Measurements from ENCODE around the gene INSRR.

The INSRR gene

GRCh38 chr1:156894001-156894400, 35.1 kb upstream of the INSRR start:
- DNase-seq (ENCODE audit: low read depth in 2 of 2), result no peak

GRCh38 chr1:156893048-156893953, 34.4 kb upstream of the INSRR start, which contains the start of gene PEAR1:
TSS of gene PEAR1 (plus strand) at chr1:156893718. CDS start at chr1:156903927, 10,209 bp downstream.
- DNase-seq (ENCODE audit: low read depth in 2 of 2), result no peak

- DNase-seq (ENCODE audit: low read depth in 2 of 2), result peak; percentile 87 to 90
Observed at GRCh38 chr1:156892190-156893047, 33.5 kb upstream of the INSRR start.

DNA sequence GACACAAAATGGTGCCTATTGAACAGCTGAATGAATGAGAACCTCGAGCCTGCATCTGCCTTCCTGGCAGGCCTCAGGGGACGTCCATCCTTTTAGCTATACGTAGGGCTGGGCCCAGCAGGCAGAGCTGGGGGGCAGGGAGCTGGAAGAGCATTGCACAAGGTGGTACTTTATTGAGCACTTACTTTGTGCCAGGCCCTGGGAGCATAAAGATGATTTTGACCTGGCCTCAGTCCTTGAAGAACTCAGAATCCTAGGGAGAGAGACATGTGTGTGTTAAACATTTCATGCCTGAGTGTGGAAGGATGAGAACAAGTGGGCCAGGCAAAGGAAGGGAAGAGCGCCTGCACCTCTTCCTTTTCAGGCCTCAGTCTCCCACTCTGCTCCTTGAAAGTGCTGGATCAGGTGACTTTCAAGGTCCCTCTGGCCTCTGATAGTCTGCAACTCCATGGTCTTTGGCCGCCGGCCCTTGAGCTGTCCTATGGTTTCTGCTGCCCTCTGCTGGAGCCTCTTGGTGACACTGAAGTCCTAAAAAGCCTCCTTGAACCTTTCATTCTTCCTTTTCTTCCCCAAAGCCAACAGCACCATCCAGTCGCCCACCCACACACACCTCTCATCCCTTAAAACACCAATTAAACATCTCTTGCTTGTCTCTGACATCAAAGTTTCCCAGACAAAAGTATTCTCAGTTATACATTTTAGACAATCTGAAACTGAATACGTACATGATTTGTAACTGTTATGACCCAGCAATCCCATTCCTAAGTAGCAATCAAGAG, 31.1 kb upstream of the INSRR start:
- peak; percentile 49 to 60 for DNase-seq (ENCODE audit: low read depth in 2 of 2)

- no peak for DNase-seq (ENCODE audit: low read depth in 2 of 2)
Observed at GRCh38 chr1:156887734-156888133, 28.8 kb upstream of the INSRR start.

GRCh38 chr1:156887317-156887716, 28.4 kb upstream of the INSRR start:
- DNase-seq (ENCODE audit: low read depth in 2 of 2), result no peak

DNA sequence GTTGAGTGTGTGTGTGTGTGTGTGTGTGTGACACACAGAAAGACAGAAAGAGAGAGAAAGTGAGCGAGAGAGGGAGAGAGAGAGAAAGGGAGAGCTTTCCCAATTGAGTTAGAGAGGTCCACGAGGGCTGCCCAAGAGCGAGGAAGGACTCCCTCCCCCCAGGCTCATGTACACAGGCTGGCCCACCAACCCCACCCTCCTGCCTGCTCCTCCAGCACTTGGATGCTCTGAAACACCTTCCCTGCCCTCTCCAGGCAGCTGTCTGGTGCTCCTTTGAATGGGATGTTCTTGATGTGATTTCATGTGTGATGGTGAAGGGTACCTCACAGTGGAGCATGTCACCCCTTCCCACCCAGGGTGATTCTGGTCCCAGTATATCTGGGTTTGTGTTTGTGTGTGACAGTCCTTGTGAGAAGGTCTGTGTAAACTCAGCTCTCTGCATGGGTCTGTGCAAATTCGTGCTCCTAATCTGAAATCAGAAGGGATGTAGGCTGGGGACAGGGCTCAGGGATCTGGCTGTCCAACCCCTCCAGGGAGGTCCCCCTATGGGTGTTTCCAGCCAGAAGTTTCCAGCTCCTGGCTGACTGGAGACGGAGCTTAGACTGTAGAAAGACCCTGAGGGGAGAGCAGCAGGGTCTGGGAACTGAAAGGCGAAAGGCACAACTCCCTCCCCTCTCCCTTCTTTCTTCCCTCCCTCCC, 27.8 kb upstream of the INSRR start:
- no peak for DNase-seq (ENCODE audit: low read depth in 2 of 2)

GRCh38 chr1:156885880-156886355, 27.0 kb upstream of the INSRR start:
- DNase-seq (ENCODE audit: low read depth in 2 of 2), result no peak

- no peak for DNase-seq (ENCODE audit: low read depth in 2 of 2)
Observed at GRCh38 chr1:156885314-156885713, 26.4 kb upstream of the INSRR start.

DNA sequence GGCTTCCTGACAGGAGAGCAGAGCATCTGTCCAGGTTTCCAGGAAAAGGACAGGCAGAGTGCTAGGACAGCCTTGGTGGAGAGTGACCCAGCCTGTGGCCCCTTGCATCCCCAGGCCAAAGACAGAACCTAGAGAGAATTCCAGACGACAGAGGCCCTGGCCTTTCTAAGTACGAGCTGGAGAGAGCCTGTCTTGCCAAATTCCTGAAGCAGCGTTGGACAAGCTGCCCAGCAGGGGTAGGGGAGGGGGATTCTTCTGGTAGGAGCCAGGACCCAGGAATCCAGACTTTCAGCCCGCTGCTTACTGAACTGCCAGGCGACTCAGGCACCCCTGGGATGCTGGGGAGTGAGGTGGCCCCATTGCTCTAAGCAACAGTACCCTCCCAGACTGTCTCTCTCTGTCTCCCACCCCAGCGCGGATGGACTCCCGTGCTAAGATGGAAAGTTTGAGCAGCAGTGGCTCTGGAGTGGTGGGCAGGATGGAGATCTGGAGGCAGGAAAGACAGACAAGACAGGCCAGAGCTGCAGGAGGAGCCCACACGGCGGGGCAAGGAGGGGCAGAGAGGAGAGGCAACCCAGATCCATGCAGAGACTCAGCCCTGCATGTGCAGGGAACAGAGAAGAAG, 25.8 kb upstream of the INSRR start:
- no peak for DNase-seq (ENCODE audit: low read depth in 2 of 2)

DNA sequence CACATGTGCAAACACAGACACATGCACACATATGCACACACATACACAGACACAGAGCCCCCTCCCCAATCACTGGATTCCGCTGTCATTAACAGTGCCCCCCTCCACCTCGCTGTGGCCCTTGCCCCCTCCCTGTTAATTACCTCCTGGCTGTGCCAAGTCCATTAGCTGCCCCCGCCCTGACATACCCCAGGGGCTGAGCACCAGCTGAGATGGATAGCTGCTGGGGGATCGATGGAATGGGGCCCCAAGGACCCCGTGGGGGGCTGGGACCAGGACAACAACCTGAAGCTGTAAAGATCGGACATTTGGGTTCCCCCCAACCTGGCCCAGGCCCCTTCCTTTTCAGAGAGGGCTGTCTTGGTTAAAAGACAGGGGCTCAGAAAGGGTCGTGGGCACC, 25.0 kb upstream of the INSRR start:
- no peak for DNase-seq (ENCODE audit: low read depth in 2 of 2)

- DNase-seq (ENCODE audit: low read depth in 2 of 2), result no peak
Observed at GRCh38 chr1:156882543-156882942, 23.6 kb upstream of the INSRR start.

DNA sequence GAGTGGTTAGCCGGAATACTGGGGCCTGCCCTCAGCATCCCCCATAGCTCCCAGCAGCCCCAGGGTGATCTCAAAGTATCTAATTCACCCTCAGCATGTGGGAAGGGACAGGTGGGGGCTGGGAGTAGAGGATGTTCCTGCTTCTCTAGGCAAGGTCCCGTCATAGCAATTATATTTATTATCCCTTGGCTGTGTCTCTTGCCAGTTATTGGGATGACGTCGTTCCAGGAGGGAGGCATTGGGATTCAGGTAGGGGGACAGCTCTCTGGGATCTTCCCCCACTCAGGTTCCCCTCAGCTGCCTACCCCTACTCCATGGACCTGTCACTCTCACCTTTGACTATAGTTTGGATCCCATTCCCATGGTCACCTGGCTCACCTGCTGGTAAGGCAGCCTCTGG, 22.7 kb upstream of the INSRR start:
- no peak for DNase-seq (ENCODE audit: low read depth in 2 of 2)

DNA sequence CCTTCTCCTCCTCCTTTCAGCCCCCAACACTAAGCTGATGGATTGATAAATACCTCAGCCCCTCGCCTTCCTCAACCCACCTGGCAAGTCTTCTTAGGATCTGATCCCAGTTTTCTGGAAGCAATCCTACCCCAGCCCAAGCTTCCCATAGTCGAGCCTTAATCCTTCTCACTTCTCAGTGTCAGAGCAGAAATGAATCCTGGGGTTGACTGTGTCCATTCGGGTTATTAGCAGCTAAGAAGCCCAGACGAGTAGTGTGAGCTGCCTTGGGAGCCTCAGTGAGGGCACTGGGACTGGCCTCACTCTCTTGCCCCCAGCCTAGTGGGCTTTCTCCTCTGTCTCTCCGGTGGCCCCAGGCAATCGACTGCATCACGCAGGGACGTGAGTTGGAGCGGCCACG, 22.2 kb upstream of the INSRR start:
- no peak for DNase-seq (ENCODE audit: low read depth in 2 of 2)

DNA sequence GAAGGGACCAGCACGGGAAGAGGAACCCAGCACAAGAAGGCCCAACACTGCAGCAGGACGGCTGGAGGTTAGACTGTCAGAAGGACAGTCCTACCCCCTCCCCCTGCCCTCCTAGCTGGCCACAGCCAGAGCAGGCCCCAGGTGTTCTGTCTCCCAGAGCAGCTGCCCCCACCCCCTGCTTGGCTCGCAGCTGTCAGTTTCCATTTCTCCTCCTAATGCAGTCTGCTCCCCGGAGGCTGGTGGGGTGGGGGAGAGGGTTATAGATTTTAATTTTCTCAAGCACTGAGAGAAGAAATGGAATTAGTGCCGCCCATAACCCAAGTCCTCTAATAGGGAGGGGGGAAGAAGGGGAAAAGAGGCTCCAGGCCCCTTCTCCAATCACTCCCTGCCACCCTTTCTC, 21.6 kb upstream of the INSRR start:
- no peak for DNase-seq (ENCODE audit: low read depth in 2 of 2)

DNA sequence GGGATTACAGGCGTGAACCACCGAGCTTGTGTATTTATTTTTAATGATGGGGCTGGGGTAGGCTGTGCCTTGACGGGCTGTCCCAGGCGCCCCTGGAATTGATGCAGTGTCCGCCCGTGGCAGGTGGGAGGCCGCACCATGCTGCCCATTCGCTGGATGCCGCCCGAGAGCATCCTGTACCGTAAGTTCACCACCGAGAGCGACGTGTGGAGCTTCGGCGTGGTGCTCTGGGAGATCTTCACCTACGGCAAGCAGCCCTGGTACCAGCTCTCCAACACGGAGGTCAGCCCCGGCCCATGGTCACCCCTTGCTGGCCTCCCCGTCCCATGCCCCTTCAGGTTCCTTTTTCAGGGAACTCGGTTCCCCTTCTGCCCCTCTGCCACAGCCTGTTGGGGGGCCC, 21.0 kb upstream of the INSRR start:
- no peak for DNase-seq (ENCODE audit: low read depth in 2 of 2)

DNA sequence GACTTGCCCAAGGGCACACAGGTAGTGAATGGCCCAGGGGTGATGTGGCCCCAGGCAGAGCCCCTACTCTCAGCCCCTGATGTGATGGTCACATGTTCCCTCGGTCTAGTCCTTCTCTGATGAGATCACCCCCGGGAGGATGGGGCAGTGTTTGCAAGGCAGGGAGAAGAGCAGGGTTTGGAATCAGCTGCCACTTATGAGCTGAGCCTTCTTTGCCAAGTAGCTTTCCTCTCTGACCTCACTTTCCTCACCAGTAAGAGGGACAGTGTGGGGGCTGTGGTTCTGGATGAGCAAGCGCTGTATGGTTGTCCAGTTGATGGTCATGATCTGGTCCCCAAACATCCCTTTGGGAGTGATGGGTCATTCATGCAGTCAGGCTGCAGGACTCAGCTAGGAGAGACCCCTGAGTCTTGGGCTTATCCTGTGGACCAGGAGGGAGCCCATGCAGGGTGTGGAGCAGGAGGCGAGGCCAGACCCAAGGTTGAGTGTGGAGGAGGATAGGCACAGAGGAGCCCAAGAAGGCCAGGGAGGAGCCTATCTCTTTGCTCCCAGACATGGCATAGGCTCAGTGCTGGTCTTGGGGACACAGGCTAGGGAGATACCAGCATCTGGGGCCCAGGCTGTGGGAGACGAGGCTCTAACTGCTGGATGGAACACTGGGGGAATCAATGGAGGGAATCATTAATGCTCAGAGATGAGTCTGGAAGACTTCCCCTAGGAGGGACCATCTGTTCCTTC, 18.7 kb upstream of the INSRR start:
- no peak for DNase-seq (ENCODE audit: low read depth in 2 of 2)

- DNase-seq (ENCODE audit: low read depth in 2 of 2), result no peak
Observed at GRCh38 chr1:156876281-156876680, 17.4 kb upstream of the INSRR start.

GRCh38 chr1:156875341-156875615, 16.4 kb upstream of the INSRR start:
- no peak for DNase-seq (ENCODE audit: low read depth in 2 of 2)
